Bronchial epithelial cell (primary cell): Measurements from ENCODE around the gene ZBTB38. TPM values are rescaled to one million over a fixed set of nuclear protein-coding genes. Genes with fewer than 3 reads are reported as not detected.

ENCODE experiments used
- DNase-seq: peaks from one replicate; pipeline ENCODE4 v3.0.0-alpha.2; 2010; ENCODE audit warnings: low read depth
- FAIRE-seq: peaks from 2 replicates; lab custom pipeline; 2011; peaks lifted over from hg19 to GRCh38; lab: Jason Lieb, UNC
- H3K27me3 ChIP-seq: 2 replicates; pipeline ENCODE4 v1.5.1; 2011; ENCODE audit warnings: low read length; ENCODE audit not compliant: control insufficient read depth, insufficient read depth
- H3K36me3 ChIP-seq: 2 replicates; pipeline ENCODE4 v1.5.1; 2011; ENCODE audit warnings: low read length; ENCODE audit not compliant: control insufficient read depth, insufficient read depth
- H3K4me3 ChIP-seq: 2 replicates; pipeline ENCODE4 v1.5.1; 2011; ENCODE audit warnings: mild to moderate bottlenecking, low read depth, low read length, control low read depth
- CTCF ChIP-seq: IDR thresholded peaks from 2 replicates; pipeline ENCODE4 v1.5.1; 2011; ENCODE audit warnings: mild to moderate bottlenecking, moderate library complexity, low read length, control low read depth, inconsistent platforms; ENCODE audit not compliant: insufficient read depth, severe bottlenecking
- total RNA-seq: library from RNA; depleted of rRNA; stranded (reverse); fragments of >200 nt; gene quantifications from 2 replicates; pipeline ENCODE4 v1.2.1, GENCODE V29; 2014

Gene ZBTB38
- total RNA-seq, 1 donor from 2014 or later, result 59.0 TPM

DNA sequence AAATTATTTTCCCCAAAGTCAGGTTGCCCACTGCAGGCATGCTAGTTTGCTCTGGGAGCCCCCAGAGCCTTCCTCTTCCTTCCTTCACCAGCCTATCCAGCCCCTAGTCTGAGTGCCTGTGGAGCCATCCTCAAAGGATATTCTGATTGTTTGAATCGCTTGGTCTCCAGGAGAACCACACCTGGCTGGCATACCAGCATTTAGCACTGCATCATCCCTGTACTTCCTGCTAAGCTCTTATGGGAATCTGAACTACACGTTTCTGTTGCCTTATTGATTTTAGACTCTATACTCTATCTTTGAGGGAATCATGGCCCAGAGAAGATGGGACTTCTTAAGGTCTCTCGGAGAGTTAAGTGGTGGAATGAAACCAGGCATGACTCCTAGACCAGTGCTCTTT, 26.3 kb downstream of the ZBTB38 start:
- no peak for FAIRE-seq
- Histone ChIP-seq H3K36me3 (peaks cover 3% of the 10 kb centered on the region), H3K27me3 (no peaks in the 10 kb centered on the region), H3K4me3 (no peak overlapping the region)
- DNase-seq, result no peak
- no peak for TF ChIP-seq CTCF

GRCh38 chr3:141395005-141395589, 26.8 kb downstream of the ZBTB38 start:
- H3K27me3 ChIP-seq, result no peaks in the 10 kb centered on the region
- no peak for TF ChIP-seq CTCF
- FAIRE-seq (no peak), DNase-seq (no peak)
- H3K36me3 ChIP-seq, result peaks cover 3% of the 10 kb centered on the region
- no peak overlapping the region for H3K4me3 ChIP-seq

DNA sequence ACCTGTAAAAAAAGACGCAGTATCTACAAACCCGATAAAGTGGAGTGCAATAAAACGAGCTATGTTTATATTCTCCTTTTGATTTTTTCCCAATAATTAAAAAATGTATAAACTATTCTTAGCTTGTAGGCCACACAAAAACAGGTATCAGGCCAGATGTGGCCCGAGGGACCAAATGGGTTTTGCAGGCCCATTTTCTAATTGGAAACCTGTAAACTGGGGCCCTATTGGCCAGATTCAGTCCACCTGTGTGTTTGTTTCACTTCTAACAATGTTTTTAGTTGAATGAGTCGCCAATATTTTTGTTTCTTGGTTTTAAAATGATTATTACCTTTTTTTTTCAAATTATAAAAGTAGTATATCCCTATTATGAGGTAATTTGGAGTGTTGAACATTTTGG, 29.7 kb downstream of the ZBTB38 start:
- DNase-seq (no peak), FAIRE-seq (no peak)
- Histone ChIP-seq H3K4me3 (no peak overlapping the region), H3K27me3 (no peaks in the 10 kb centered on the region), H3K36me3 (peaks cover 1% of the 10 kb centered on the region)
- no peak for TF ChIP-seq CTCF

- Histone ChIP-seq H3K4me3 (no peak overlapping the region), H3K27me3 (no peaks in the 10 kb centered on the region), H3K36me3 (peaks cover 3% of the 10 kb centered on the region)
- DNase-seq (no peak), FAIRE-seq (no peak)
- TF ChIP-seq CTCF, result no peak
Measured at GRCh38 chr3:141399200-141399599, 30.9 kb downstream of the ZBTB38 start.

DNA sequence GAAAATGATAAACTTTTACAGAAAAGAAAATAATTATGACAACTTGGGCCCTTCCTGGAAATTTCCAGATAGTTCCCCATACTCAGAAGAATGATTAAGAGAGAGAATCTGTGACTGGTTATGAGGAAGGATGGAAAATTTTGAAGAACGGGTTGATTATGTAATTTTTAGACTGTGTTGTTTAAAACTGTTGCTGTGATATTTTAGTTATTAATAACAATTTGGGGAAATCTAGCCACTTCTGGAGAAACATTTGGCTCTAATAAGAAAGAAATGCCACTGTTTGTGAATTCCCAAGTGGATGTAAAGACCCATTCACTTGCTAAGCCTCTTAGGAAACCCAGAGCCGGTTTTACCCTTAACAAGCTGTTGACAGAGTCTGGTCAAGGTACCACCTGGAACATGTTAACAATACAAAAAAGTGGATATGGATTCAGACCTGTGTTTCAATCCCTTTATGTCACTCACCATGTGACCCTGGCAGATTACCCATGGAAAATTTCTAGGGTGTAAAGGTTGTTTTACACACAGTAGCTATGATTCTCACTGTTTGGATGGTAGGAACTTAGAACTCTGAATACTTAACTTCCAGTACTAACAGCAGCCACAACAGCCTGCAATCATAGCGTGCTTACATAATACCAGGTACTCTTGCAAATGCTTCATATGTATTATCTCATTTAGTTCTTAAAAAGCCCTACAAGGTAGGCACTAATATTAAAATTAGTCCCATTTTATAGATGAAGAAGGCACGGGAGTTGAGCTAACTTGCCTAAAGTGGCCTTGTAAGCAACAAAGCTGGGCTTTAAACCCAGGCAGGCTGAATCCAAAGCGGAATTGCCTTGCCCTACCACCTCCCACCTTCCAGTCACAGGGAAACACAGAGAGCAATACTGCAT, 32.0 kb downstream of the ZBTB38 start:
- Histone ChIP-seq H3K36me3 (peaks cover 9% of the 10 kb centered on the region), H3K27me3 (no peaks in the 10 kb centered on the region), H3K4me3 (no peak overlapping the region)
- FAIRE-seq, result no peak
- no peak for DNase-seq
- TF ChIP-seq CTCF, result no peak
